K562 (cell line): ENCODE measurements around the gene MPND. TPM values are rescaled to one million over a fixed set of nuclear protein-coding genes. Genes with fewer than 3 reads are reported as not detected.

ENCODE experiments used
- ATAC-seq: fragments of 200-7000 bp; cut with Tn5 transposase; 3 replicates; pipeline ENCODE4 v1.9.1; 2020; ENCODE audit warnings: moderate library complexity
- BruUV-seq: library from RNA; stranded (reverse); fragments of 400-500 nt; replicated peaks from 2 replicates; lab custom pipeline; 2021; lab: Mats Ljungman, UMichigan
- CTCF ChIA-PET: fragments of 300-600 bp; formaldehyde crosslinking; extraction: SDS; loops from one replicate; lab custom pipeline; 2021; ENCODE audit warnings: low intra/inter-chr PET ratio; lab: Yijun Ruan, JAX
- POLR2A ChIA-PET: fragments of 300-600, 350-650 bp; sonication (Branson Sonifier 250); formaldehyde crosslinking; extraction: SDS; loops from one replicate; lab custom pipeline; 2021; ENCODE audit warnings: antibody characterized with exemption, inconsistent platforms; lab: Yijun Ruan, JAX
- DNase-seq, 4 experiments: peaks; one replicate each; pipeline versions ENCODE4 v3.0.0 to v3.0.0-alpha.2; 2011 to 2018; ENCODE audit warnings: low spot score in 3 of 4, mixed read lengths in 3 of 4; ENCODE audit errors: extremely low read depth in 1 of 4
- FAIRE-seq: peaks from 2 replicates; lab custom pipeline; 2011; peaks lifted over from hg19 to GRCh38; lab: Jason Lieb, UNC
- H2AFZ ChIP-seq: 2 replicates; pipeline ENCODE4 v1.6.0; 2011; ENCODE audit warnings: low read depth, low read length, control low read depth, inconsistent platforms
- H3K27ac ChIP-seq: fragments of 200-600 bp; 3 replicates; pipeline ENCODE4 v1.8.0; 2011; ENCODE audit warnings: low read depth, mild to moderate bottlenecking, control low read depth, inconsistent platforms, low read length, moderate library complexity, mixed read lengths; ENCODE audit errors: extremely low read depth
- H3K27me3 ChIP-seq, 2 experiments: fragments of 300-600 bp in 1 of 2; 2 replicates in 1 of 2; 3 replicates in 1 of 2; pipeline versions ENCODE4 v1.6.0 to v1.8.0; 2011; ENCODE audit warnings: inconsistent platforms in 2 of 2, low read length in 2 of 2, mild to moderate bottlenecking in 1 of 2, mixed read lengths in 1 of 2, moderate library complexity in 1 of 2; ENCODE audit not compliant: control insufficient read depth in 2 of 2, insufficient read depth in 2 of 2
- H3K36me3 ChIP-seq: fragments of 300-600 bp; 3 replicates; pipeline ENCODE4 v1.8.0; 2011; ENCODE audit warnings: mild to moderate bottlenecking, low read length, inconsistent platforms; ENCODE audit not compliant: control insufficient read depth, insufficient read depth
- H3K4me1 ChIP-seq, 2 experiments: fragments of 200-600 bp in 1 of 2; replicated peaks in 1 of 2; 2 replicates in 1 of 2; 3 replicates in 1 of 2; pipeline versions ENCODE4 v1.5.1 to v1.8.0; 2011; ENCODE audit warnings: inconsistent platforms in 2 of 2, low read length in 2 of 2, mild to moderate bottlenecking in 1 of 2, mixed read lengths in 1 of 2, moderate library complexity in 1 of 2; ENCODE audit not compliant: control insufficient read depth in 2 of 2, insufficient read depth in 2 of 2
- H3K4me2 ChIP-seq: 2 replicates; pipeline ENCODE4 v1.6.1; 2011; ENCODE audit warnings: low read length, control low read depth, inconsistent platforms, mixed read lengths; ENCODE audit not compliant: insufficient read depth
- H3K4me3 ChIP-seq: fragments of 200-600 bp; sonication (generic), shearing (Covaris generic); 2 replicates; pipeline ENCODE4 v1.5.1; 2016; ENCODE audit warnings: control low read depth, inconsistent platforms
- H3K79me2 ChIP-seq: fragments of 200-600 bp; 3 replicates; pipeline ENCODE4 v1.8.0; 2011; ENCODE audit warnings: low read length, inconsistent platforms; ENCODE audit not compliant: control insufficient read depth, insufficient read depth
- H3K9ac ChIP-seq, 2 experiments: 2 replicates each; pipeline versions ENCODE4 v1.6.0 to v1.6.1; 2011; ENCODE audit warnings: low read depth in 2 of 2, low read length in 2 of 2, control low read depth in 1 of 2, inconsistent platforms in 1 of 2, mild to moderate bottlenecking in 1 of 2, mixed read lengths in 1 of 2; ENCODE audit not compliant: insufficient read depth in 1 of 2
- H3K9me1 ChIP-seq: one replicate; pipeline ENCODE4 v1.6.0; 2011; ENCODE audit warnings: inconsistent platforms, mild to moderate bottlenecking, low read length, moderate library complexity; ENCODE audit not compliant: control insufficient read depth, insufficient read depth
- H3K9me3 ChIP-seq: replicated peaks from 2 replicates; pipeline ENCODE4 v1.5.1; 2011; ENCODE audit warnings: low read depth, low read length, inconsistent platforms; ENCODE audit not compliant: control insufficient read depth, insufficient read depth
- H4K20me1 ChIP-seq: replicated peaks from 2 replicates; pipeline ENCODE4 v1.6.1; 2011; ENCODE audit warnings: low read length, inconsistent platforms, mixed read lengths; ENCODE audit not compliant: control insufficient read depth, insufficient read depth
- CEBPB ChIP-seq: fragments of 450-650 bp; IDR thresholded peaks from 2 replicates; pipeline ENCODE4 v1.6.1; 2016; ENCODE audit warnings: missing genetic modification characterization, missing compliant biosample characterization
- CTBP1 ChIP-seq: fragments of 450-650 bp; IDR thresholded peaks from 2 replicates; pipeline ENCODE4 v1.6.1; 2016; ENCODE audit warnings: borderline replicate concordance
- GTF2A2 ChIP-seq: IDR thresholded peaks from 2 replicates; pipeline ENCODE4 v1.6.1; 2016; ENCODE audit warnings: mild to moderate bottlenecking, missing genetic modification characterization, missing compliant biosample characterization
- NFIC ChIP-seq: fragments of 450-650 bp; IDR thresholded peaks from 2 replicates; pipeline ENCODE4 v1.6.1; 2017; ENCODE audit warnings: mild to moderate bottlenecking, inconsistent platforms
- PHB2 ChIP-seq: fragments of 450-650 bp; IDR thresholded peaks from 2 replicates; pipeline ENCODE4 v1.6.1; 2017; ENCODE audit warnings: low read depth
- POLR2B ChIP-seq: fragments of 450-650 bp; IDR thresholded peaks from 2 replicates; pipeline ENCODE4 v1.6.1; 2018; ENCODE audit warnings: low read depth; ENCODE audit not compliant: partially characterized antibody
- POLR2G ChIP-seq: fragments of 200-400 bp; formaldehyde crosslinking; IDR thresholded peaks from 2 replicates; pipeline ENCODE4 v1.6.1; 2017; ENCODE audit warnings: low read depth, mild to moderate bottlenecking, antibody characterized with exemption, low read length, moderate library complexity
- RB1 ChIP-seq: fragments of 450-650 bp; IDR thresholded peaks from 2 replicates; pipeline ENCODE4 v1.6.1; 2017; ENCODE audit warnings: low read depth, mild to moderate bottlenecking
- RBFOX2 ChIP-seq: fragments of 200-400 bp; formaldehyde crosslinking; IDR thresholded peaks from 2 replicates; pipeline ENCODE4 v1.6.1; 2017; ENCODE audit warnings: low read depth, mild to moderate bottlenecking, low read length, moderate library complexity
- SNIP1 ChIP-seq: fragments of 450-650 bp; IDR thresholded peaks from 2 replicates; pipeline ENCODE4 v1.7.1; 2017; ENCODE audit warnings: low read depth, mild to moderate bottlenecking
- ZFP30 ChIP-seq: fragments of 250-450 bp; sonication (Bioruptor Pico); IDR thresholded peaks from 2 replicates; pipeline ENCODE4 v1.8.0; 2022; ENCODE audit warnings: moderate library complexity, mild to moderate bottlenecking, inconsistent platforms, borderline replicate concordance
- ZNF551 ChIP-seq: fragments of 250-450 bp; sonication (Bioruptor Pico); IDR thresholded peaks from 2 replicates; pipeline ENCODE4 v1.5.0; 2021; ENCODE audit warnings: mild to moderate bottlenecking, moderate library complexity
- ZNF586 ChIP-seq: fragments of 450-650 bp; formaldehyde crosslinking; conservative IDR thresholded peaks from 2 replicates; pipeline ENCODE4 v1.4.0; 2020; ENCODE audit warnings: mild to moderate bottlenecking, moderate library complexity
- WGBS: fragments of 100-300 bp; shearing (Covaris generic); methylation state at CpG from one replicate; pipeline ENCODE4 v1.1.6; 2016; ENCODE audit warnings: low coverage, mixed read lengths; ENCODE audit not compliant: insufficient coverage; ENCODE audit errors: missing lambda C conversion rate; 5-methylcytosine and 5-hydroxymethylcytosine counted together
- in situ Hi-C: fragments of 300-500 bp; cut with MboI; formaldehyde crosslinking; loops from 4 replicates; pipeline ENCODE4 v1.15.0; 2018; ENCODE audit warnings: inconsistent platforms, mixed read lengths
- intact Hi-C: fragments of 100-400 bp; cut with micrococcal nuclease; formaldehyde crosslinking; loops from 2 replicates; pipeline ENCODE4 v1.14.2; 2022
- polyA plus RNA-seq, 8 experiments: library from polyadenylated mRNA; depleted of rRNA in 4 of 8; stranded (reverse) in 5 of 8; unstranded in 3 of 8; fragments of >200 nt; fragmentation: Nextera tagmentation in 2 of 8; fragmentation: Illumina TruSeq in 1 of 8; extraction: Ambion mirVana in 2 of 8; extraction: Trizol in 1 of 8; gene quantifications; 2 replicates each; pipeline versions ENCODE4 v1.2.1 to v1.2.3, GENCODE V29; 2011 to 2014; ENCODE audit warnings: inconsistent platforms in 1 of 8, missing spikeins in 1 of 8
- total RNA-seq, 7 experiments: library from RNA; depleted of rRNA in 6 of 7; stranded (reverse); fragments of >200 nt in 6 of 7; fragmentation: Illumina TruSeq in 2 of 7; extraction: Trizol in 2 of 7; gene quantifications; 2 replicates each; pipeline versions ENCODE4 v1.2.1 to v1.2.3, GENCODE V29; 2011 to 2021; ENCODE audit warnings: low replicate concordance in 1 of 7
- TF ChIP-seq, protein P1 (sequence below): fragments of 250-450 bp; sonication (Bioruptor Pico); IDR thresholded peaks from 2 replicates; pipeline ENCODE4 v1.5.0; 2021; ENCODE audit warnings: mild to moderate bottlenecking, borderline replicate concordance
- TF ChIP-seq, protein P2 (sequence below): sonication (generic); formaldehyde crosslinking; IDR thresholded peaks from 2 replicates; pipeline ENCODE4 v1.8.1; 2022; ENCODE audit warnings: missing genetic modification reagents

Gene MPND
- total and polyA plus RNA-seq, 9 of the 15 experiments (the other 6 are each of a cell fraction or from before 2014, with no cell fraction given), result 0.25 to 14.0 (median 3.9) TPM

DNA sequence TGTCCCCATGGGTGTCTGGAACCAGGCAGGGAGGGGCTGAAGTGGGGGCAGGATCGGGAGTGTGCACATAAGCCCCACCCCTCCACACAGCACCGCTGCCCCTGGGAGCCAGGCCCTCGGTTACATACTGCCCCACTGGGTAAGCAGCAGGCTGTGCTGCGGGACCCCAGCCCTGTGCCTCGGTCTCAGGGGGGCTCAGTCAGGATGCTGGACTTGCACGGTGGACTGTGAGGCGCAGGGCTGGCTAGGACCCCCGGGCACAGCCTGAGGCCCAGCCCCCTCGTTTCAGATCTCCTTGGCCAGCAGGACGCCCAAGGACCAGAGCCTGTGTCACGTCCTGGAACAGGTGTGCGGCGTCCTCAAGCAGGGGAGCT, 16.3 kb downstream of the MPND start (continued):
- TF ChIP-seq, protein P1, sequence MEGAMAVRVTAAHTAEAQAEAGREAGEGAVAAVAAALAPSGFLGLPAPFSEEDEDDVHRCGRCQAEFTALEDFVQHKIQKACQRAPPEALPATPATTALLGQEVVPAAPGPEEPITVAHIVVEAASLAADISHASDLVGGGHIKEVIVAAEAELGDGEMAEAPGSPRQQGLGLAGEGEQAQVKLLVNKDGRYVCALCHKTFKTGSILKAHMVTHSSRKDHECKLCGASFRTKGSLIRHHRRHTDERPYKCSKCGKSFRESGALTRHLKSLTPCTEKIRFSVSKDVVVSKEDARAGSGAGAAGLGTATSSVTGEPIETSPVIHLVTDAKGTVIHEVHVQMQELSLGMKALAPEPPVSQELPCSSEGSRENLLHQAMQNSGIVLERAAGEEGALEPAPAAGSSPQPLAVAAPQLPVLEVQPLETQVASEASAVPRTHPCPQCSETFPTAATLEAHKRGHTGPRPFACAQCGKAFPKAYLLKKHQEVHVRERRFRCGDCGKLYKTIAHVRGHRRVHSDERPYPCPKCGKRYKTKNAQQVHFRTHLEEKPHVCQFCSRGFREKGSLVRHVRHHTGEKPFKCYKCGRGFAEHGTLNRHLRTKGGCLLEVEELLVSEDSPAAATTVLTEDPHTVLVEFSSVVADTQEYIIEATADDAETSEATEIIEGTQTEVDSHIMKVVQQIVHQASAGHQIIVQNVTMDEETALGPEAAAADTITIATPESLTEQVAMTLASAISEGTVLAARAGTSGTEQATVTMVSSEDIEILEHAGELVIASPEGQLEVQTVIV (CRISPR knock-in tag), result no peak
- TF ChIP-seq, all 486 proteins: peak for 5

DNA sequence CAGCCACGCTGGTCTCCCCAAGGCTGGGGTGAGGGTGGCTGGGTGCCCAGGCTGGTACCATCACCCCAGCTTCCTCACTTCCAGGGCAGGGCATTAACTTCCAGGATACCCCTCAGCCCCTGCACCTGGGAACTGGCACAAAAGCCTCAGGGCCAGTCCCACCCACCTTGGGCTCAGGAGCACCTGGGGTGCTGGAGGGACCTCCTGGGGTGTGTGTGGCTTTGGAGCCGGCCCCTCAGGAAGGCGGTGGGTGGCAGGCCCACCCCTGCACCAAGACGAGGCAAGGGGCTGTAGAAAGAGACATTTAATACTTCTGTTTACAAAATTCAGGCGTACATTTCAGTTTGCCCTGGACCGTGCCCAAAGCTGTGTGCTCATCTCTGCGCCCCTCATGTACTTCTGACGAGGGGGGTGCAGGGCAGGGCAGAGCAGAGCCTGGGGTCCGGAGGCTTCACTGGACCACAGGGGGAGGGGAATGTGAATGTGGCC, 16.8 kb downstream of the MPND start:
- intact Hi-C loops (no loop called here), in situ Hi-C loops (no loop called here)
- ChIA-PET CTCF (no interaction called here), POLR2A (interaction anchor here (0.6 to 4.8 kb wide), 6 partner anchors 10 to 170 kb away, joined by 3 to 29 read pairs (median 5); no protein-coding TSS in a partner anchor)
- H3K79me2 ChIP-seq, result no peaks in the 10 kb centered on the region
- 84% methylated on average over 8 of the region's 9 CpGs for WGBS
- H3K9me1 ChIP-seq, result no peaks in the 10 kb centered on the region
- no peaks in the 10 kb centered on the region for H3K27me3 ChIP-seq
- 0 out of 2 replicates have a peak, but pooled peaks cover 4% of the 10 kb centered on the region for H4K20me1 ChIP-seq
- H3K9ac ChIP-seq, result peak overlapping the region in 1 of 2 experiments; percentile 64; a peak in 1 of 4 replicates
- H3K4me1 ChIP-seq, result peaks cover 0 to 70% of the 10 kb centered on the region in 2 experiments; a peak in 2 of 5 replicates
- H2AFZ ChIP-seq, result no peak overlapping the region
- no peak overlapping the region for H3K4me3 ChIP-seq
- no peak overlapping the region for H3K27ac ChIP-seq
- no TSS peak for BruUV-seq
- DNase-seq (no peak), ATAC-seq (no peak), FAIRE-seq (no peak)
- H3K4me2 ChIP-seq, result no peak overlapping the region
- TF ChIP-seq ZNF551 (CRISPR knock-in tag) (no peak), POLR2B (peak; percentile 15), ZFP30 (CRISPR knock-in tag) (no peak), CTBP1 (no peak), RBFOX2 (peak; percentile 13; the same call in 1 of the 2 replicates), RB1 (no peak), POLR2G (peak; percentile 65), NFIC (no peak), PHB2 (no peak), ZNF586 (no peak), CEBPB (tag) (no peak), SNIP1 (no peak), GTF2A2 (no peak)
- TF ChIP-seq, protein P2, sequence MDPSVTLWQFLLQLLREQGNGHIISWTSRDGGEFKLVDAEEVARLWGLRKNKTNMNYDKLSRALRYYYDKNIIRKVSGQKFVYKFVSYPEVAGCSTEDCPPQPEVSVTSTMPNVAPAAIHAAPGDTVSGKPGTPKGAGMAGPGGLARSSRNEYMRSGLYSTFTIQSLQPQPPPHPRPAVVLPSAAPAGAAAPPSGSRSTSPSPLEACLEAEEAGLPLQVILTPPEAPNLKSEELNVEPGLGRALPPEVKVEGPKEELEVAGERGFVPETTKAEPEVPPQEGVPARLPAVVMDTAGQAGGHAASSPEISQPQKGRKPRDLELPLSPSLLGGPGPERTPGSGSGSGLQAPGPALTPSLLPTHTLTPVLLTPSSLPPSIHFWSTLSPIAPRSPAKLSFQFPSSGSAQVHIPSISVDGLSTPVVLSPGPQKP (CRISPR knock-in tag), result no peak
- peaks cover 72% of the 10 kb centered on the region; the same call in 2 of the 3 replicates for H3K36me3 ChIP-seq
- no peaks in the 10 kb centered on the region for H3K9me3 ChIP-seq
